SK-N-MC (cell line): Measurements from ENCODE around the gene MACROD2.

Experiments used
- EZH2 ChIP-seq: fragments of 200-600 bp; sonication (generic); IDR thresholded peaks from one replicate; pipeline ENCODE4 v1.6.1; 2017; ENCODE audit warnings: antibody characterized with exemption
- POLR2AphosphoS5 ChIP-seq: IDR thresholded peaks from 2 replicates; pipeline ENCODE4 v1.6.1; 2012; ENCODE audit warnings: mild to moderate bottlenecking, low read depth, low read length, borderline replicate concordance

DNA sequence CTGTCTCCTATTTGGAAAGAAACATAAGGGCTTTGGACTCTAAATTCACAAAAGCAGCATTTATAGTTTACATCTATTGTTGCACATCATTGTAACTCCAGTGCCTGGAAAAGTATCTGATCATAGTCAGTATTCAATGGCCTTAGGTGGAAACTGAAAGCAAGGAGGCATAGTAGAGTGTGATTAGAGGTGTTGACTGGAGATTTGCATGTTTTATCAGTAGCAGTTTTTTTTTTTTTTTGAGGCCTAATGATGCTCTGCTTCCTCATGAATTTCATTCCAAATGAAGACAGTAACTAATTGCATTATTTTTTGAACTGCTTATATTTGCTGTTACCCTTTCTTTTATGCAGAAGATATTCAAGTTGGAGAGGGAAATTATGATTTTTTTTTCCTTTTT lies 555.3 kb downstream of the MACROD2 start:
- no peak for TF ChIP-seq EZH2
- TF ChIP-seq POLR2AphosphoS5: no peak
